GM18505 (cell line): Measurements from ENCODE around the gene MEGF6.

Source experiments
- ATAC-seq: cut with Tn5 transposase; IDR thresholded peaks from one replicate; pipeline ENCODE4 v1.9.1; 2021; ENCODE audit not compliant: unreplicated experiment
- POLR2A ChIP-seq: IDR thresholded peaks from 4 replicates; pipeline ENCODE4 v1.6.1; 2011; ENCODE audit warnings: borderline replicate concordance; ENCODE audit not compliant: insufficient read depth, insufficient read length; ENCODE audit errors: extremely low read depth

MEGF6 gene

DNA sequence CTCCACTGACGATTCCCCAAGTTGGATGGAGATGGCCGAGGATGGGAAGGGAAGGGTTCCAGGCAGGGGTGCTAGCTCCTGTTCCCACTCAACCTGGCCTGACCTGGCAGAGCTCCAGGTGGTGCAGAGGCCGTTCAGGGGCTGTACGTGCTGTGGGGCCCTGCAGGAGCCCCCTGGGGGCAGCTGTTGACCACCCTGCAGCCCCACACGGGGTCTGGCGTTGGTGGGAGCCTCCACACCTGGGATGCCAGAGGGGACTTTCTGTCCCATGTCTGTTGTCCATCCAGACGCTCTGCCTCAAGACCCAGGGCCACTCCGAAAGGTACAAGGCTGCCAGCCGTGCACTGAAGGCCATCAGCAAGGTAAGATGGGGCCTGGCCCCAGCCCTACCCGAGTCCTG is 136.9 kb downstream of the MEGF6 start:
- no peak for ATAC-seq
- no peak for TF ChIP-seq POLR2A

DNA sequence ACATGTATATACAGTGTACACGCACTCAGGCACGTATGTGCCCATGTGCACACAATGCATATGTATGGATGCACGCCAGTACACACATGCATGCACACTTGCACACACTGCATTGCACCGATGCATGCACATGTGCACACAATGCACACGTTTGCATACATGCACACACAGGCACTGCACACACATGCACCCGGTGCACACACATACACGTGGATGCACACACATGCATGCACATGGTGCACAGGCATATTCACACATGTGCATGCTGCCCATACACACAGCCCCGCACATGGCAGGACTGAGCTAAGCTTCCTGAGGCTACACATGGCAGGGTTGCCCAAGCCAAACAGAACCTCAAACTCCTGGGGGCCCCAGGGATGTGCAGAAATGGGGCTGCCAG is 137.3 kb downstream of the MEGF6 start:
- no peak for ATAC-seq
- no peak for TF ChIP-seq POLR2A

DNA sequence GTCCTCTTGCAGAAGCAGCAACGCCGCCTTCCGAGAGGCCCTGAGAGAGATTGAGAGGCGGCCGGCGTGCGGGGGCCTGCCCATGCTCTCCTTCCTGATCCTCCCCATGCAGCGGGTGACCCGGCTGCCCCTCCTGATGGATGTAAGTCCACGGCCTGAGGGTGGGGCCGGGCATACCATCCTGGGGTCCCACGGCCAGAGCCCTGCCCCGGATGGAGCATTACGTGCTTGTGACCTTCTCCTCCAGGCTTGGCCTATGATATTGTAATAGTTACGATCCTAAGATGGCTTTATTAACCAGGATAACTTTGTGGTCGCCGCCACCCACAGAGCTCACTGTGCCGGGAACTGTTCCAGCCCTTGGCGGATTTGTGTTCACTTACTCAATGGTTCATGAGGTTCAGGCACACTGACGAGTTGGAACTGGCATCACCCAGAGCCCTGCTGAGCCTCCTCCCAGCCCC is 137.9 kb downstream of the MEGF6 start:
- TF ChIP-seq POLR2A: no peak
- ATAC-seq: no peak

DNA sequence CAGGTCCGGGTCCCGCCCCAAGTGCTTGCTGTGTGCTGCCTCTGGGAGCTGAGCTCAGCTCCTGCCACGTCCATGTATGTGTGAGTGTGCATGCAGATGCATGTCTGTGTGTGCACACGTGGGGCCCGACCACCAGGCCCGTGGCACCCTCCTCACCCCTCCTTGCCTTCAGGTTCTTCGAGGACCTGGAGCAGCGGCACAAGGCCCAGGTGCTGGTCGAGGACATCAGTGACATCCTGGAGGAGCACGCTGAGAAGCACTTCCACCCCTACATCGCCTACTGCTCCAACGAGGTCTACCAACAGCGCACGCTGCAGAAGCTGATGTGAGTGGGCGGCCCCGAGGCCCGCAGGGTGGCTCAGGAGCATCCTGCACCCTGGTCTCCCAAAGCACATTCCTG is 138.4 kb downstream of the MEGF6 start:
- ATAC-seq: no peak
- TF ChIP-seq POLR2A: no peak

DNA sequence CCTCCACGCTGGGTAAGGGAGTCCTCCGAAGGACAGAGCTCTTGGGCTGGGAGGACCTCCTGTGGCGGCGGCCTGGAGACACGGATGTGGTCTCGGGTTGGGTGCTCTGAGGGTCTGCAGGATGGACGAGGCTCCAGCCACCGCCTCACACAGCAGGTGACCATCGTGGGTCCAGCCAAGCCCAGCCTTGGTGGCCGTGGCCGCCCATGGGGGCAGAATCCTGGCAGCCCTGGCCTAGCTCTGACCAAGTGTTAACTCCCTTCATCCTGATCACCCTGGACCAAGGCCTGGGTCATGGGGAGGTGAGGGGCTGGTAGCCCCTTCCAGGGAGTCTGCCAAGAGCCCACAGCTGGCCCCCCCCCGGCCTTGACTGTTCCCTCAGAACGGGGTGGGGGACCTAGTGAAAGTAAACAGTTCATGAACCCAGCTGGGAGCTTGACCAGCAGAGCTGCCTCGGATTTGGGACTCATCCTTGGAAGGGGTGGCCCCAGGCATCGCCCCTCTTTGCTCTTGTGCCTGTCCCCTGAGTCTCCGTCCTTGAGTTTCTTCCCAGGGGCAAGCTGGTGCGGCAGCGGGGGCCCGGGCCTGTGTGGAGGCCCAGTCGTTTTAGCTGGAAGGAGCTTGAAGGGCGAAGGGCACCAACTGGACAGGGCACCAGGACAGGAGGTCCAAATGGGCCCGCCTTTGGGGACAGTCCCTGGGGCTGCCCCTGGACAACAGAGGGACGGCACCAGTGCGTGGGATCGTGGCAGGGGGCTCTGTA is 139.0 kb downstream of the MEGF6 start:
- ATAC-seq: no peak

DNA sequence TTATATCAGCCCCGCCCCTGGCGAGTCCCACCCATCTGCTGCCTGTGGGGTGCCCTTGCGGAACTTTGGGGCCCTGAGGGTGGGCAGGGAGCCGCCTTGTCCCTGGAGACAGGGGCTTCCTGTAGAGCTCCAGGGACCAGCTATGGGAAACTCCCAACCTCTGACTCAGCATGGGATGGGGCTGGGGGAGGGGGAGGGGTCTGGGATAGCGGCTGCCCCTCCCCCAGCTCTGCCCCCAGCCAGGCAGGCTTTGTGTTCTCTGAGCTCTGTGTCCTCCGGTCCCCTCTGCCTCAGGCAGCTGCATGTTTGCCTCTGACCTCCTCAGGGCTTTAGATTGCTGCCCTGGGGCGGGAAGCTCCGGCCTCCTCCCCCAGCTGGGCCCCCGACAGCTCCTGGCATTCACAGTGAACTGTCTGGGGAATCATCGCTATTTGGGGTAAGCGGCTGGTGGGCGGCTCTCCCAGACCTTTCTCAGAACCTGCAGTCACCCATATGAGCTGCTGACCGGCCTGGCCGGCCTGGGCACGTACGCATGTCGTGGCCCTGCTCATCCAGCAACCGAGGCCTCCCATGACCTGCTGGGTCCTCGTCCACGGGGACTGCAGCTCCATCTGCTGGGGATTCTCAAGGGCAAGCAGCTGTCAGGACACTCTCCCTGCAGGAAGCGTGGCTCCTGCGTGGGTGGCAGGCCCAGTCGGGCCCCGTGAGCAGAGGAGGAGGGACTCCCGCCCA is 139.8 kb downstream of the MEGF6 start:
- ATAC-seq: no peak

More for the DNA sequence above, 139.0 kb downstream of the MEGF6 start:
- TF ChIP-seq POLR2A: no peak

DNA sequence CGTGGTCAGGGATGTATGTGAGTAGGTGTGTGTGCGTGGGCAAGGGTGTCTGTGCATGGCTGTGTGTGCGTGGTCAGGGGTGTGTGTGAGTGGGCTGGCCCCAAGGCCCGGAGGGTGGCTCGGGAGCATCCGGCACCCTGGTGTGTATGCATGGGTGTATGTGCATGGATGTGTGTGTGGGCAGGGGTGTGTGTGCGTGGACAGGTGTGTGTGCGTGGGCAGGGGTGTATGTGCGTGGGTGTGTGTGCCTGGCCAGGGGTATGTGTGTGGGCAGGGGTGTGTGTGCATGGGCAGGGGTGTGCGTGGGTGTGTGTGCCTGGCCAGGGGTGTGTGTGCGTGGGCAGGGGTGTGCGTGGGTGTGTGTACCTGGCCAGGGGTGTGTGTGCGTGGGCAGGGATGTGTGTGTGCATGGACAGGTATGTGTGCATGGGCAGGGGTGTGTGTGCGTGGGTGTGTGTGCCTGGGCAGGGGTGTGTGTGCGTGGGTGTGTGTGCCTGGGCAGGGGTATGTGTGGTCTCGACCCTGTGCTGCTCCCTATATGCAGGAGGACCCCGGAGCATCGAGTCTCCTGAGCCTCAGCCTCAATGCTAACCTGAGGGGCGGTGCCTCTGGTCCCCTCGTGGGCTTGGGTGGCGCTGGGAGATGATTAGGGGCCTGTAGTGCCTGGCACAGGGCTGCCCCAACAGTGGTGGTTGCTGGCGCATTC is 140.5 kb downstream of the MEGF6 start:
- TF ChIP-seq POLR2A: no peak
- ATAC-seq: no peak

More for the DNA sequence above, 139.8 kb downstream of the MEGF6 start:
- no peak for TF ChIP-seq POLR2A

DNA sequence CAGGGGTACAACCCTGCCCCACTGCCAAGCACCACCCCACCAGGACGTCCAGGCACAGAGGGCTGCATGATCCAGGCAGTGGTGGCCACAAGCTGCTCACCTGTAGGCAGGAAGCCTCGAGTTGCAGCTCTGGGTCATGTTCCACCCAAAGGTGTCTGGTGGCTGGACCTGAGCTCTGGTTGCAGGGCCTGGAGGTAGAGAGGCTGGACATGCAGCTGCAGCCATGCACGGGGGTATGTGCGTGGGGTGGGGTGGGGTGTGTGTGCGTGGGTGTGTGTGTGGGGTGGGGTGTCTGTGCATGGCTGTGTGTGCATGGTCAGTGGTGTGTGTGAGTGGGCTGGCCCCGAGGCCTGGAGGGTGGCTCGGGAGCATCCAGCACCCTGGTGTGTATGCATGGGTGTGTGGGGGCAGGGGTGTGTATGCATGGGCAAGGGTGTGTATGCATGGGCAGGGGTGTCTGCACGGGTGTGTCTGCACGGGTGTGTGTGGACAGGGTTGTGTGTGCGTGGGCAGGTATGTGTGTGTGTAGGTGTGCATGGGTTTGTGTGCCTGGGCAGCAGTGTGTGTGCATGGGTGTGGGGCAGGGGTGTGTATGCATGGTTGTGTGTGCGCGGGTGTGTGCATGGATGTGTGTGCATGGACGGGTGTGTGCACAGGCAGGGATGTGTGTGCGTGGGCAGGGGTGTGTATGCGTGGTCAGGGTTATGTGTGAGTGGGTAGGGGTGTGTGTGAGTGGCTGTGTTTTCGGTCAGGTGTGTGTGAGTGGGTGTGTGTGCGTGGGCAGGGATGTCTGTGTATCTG is 141.3 kb downstream of the MEGF6 start:
- TF ChIP-seq POLR2A: no peak
- ATAC-seq: no peak

DNA sequence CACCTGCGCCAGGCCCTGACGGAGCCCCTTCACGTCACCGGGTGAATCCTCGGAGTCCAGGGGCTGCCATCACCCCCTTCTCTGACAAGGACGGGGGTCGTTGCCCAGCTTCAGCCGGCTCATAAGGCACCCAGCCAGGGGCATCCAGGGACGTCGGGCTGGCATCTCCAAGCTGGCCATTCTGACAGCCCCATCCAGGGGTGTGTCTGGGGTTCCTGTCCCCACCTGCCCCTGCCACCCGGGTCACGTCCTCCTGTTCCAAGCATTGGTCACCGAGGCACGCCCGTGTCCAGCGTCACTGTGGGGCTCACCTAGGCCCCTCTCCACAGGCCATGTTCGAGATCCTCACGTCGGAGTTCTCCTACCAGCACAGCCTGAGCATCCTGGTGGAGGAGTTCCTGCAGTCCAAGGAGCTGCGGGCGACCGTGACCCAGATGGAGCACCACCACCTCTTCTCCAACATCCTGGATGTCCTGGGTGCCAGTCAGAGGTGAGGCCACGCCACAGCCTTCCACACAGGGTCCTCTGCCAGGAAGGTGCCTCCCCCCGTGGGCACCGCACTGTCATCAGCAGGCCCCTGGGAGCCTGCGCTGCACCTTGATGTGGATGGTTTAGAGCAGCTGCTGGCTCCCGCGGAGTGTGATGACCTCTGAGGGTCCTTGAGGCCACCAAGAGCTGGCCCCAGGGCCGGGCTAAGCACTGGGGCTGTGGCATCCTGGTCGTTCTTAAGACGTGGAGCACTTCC is 142.0 kb downstream of the MEGF6 start:
- TF ChIP-seq POLR2A: no peak
- no peak for ATAC-seq

DNA sequence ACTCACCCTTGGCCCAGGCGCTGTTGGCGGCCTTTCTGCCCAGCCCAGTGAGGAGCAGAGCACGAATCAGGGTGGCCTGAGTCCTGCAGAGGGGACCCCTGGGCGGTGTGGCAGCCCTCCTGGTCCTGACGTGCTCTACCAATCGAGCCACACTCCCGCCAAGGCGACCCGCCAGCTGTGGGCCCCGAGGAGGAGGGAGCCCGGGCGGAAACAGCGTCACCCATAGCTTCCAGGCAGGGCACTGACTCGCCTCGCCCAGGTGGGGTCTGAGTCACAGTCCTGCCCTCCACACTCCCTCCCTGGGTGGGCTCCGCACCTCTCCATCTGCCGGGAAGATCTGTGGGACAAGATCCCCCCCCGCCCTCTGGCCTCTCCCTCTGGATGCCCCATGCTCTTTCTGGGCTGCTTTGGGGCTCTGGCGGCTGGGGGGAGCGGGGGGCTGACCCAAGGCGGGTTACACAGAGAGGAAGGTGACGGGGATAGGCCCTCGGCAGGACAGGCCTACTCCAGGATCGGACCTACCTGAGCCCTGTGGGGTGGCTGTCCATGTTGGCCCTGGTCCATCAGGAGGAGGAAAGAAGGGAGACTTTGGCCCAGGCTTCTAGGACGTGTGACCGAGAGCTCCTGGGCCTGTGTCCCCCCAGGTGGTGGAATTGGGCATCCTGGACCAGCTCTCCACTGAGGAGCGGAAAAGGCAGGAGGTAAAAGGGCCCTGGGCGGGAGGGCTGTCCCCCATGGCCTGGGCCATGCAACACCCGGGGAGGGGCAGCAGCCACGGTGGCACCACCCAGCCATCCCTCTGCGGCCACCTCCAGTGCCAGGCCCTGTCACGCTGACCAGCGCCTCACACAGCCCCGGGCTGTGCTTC is 142.8 kb downstream of the MEGF6 start:
- ATAC-seq: no peak
- TF ChIP-seq POLR2A: no peak
